A549 (cell line): ENCODE measurements around the gene MSRB3. TPM values are rescaled to one million over a fixed set of nuclear protein-coding genes. Genes with fewer than 3 reads are reported as not detected.

Experiments used
- ATAC-seq, 2 experiments: fragments of 200-7000 bp in 1 of 2; fragments of >200 bp in 1 of 2; cut with Nextera tagmentation in 1 of 2; cut with Tn5 transposase in 1 of 2; 3 replicates each; pipeline versions ENCODE4 v1.8.0 to v1.9.1; 2018 to 2020; ENCODE audit warnings: mild to moderate bottlenecking in 1 of 2, moderate library complexity in 1 of 2
- CTCF ChIA-PET: fragments of 300-600 bp; sonication (Branson Sonifier 250); formaldehyde crosslinking; extraction: SDS; loops from one replicate; lab custom pipeline; 2021; ENCODE audit warnings: antibody characterized with exemption, inconsistent platforms; lab: Yijun Ruan, JAX
- POLR2A ChIA-PET: fragments of 350-600 bp; formaldehyde crosslinking; extraction: SDS; loops from one replicate; lab custom pipeline; 2021; ENCODE audit warnings: antibody characterized with exemption, inconsistent platforms; lab: Yijun Ruan, JAX
- DNase-seq, 2 experiments: peaks; one replicate each; pipeline versions ENCODE4 v3.0.0 to v3.0.0-alpha.2; 2011 to 2016; ENCODE audit warnings: low read depth in 1 of 2, low spot score in 1 of 2
- FAIRE-seq: peaks from 2 replicates; lab custom pipeline; 2011; peaks lifted over from hg19 to GRCh38; lab: Jason Lieb, UNC
- H3K27ac ChIP-seq, 2 experiments: fragments of >200 bp; sonication (Bioruptor Twin); formaldehyde crosslinking; 3 replicates each; pipeline ENCODE4 v1.5.1; 2016 to 2017
- H3K4me1 ChIP-seq: fragments of >200 bp; sonication (Bioruptor Twin); formaldehyde crosslinking; 3 replicates; pipeline ENCODE4 v1.6.1; 2016
- H3K4me2 ChIP-seq: fragments of >200 bp; sonication (Bioruptor Twin); formaldehyde crosslinking; 3 replicates; pipeline ENCODE4 v1.6.1; 2016
- H3K4me3 ChIP-seq: fragments of >200 bp; sonication (Bioruptor Twin); formaldehyde crosslinking; 3 replicates; pipeline ENCODE4 v1.5.1; 2016
- H3K9me3 ChIP-seq: fragments of >200 bp; sonication (Bioruptor Twin); formaldehyde crosslinking; 3 replicates; pipeline ENCODE4 v1.6.1; 2016
- CBX8 ChIP-seq: fragments of 200-600 bp; sonication (generic); IDR thresholded peaks from 2 replicates; pipeline ENCODE4 v1.6.1; 2016
- EHF ChIP-seq: fragments of 250-450 bp; sonication (Bioruptor Pico); IDR thresholded peaks from 2 replicates; pipeline ENCODE4 v1.5.0; 2020; ENCODE audit warnings: mild to moderate bottlenecking
- FOSL2 ChIP-seq, 2 experiments: fragments of 450-650 bp in 1 of 2; fragments of >200 bp in 1 of 2; sonication (Bioruptor Twin) in 1 of 2; formaldehyde crosslinking; IDR thresholded peaks; 2 replicates each; pipeline versions ENCODE4 v1.5.0 to v1.6.1; 2016 to 2020; ENCODE audit warnings: mild to moderate bottlenecking in 1 of 2, moderate library complexity in 1 of 2
- HEYL ChIP-seq: fragments of 250-450 bp; sonication (Bioruptor Pico); IDR thresholded peaks from 2 replicates; pipeline ENCODE4 v1.8.0; 2021; ENCODE audit warnings: mild to moderate bottlenecking, moderate library complexity
- HOXA7 ChIP-seq: fragments of 250-450 bp; sonication (Bioruptor Pico); IDR thresholded peaks from 2 replicates; pipeline ENCODE4 v1.5.0; 2020; ENCODE audit warnings: mild to moderate bottlenecking, moderate library complexity
- JUN ChIP-seq, 2 experiments: fragments of >200 bp; sonication (Bioruptor Twin); formaldehyde crosslinking; IDR thresholded peaks; 2 replicates in 1 of 2; 3 replicates in 1 of 2; pipeline ENCODE4 v1.6.1; 2016 to 2017
- KDM5A ChIP-seq: fragments of 200-600 bp; sonication (generic); IDR thresholded peaks from 2 replicates; pipeline ENCODE4 v1.6.1; 2016; ENCODE audit warnings: antibody characterized with exemption, mild to moderate bottlenecking
- MYC ChIP-seq: IDR thresholded peaks from 2 replicates; pipeline ENCODE4 v1.6.1; 2012; ENCODE audit warnings: mild to moderate bottlenecking, inconsistent platforms, low read length, improper control_type of control experiment, borderline replicate concordance
- NR3C1 ChIP-seq: fragments of >200 bp; sonication (Bioruptor Twin); formaldehyde crosslinking; IDR thresholded peaks from 3 replicates; pipeline ENCODE4 v1.6.1; 2017
- PHF8 ChIP-seq: fragments of 200-600 bp; sonication (generic); IDR thresholded peaks from 2 replicates; pipeline ENCODE4 v1.6.1; 2016; ENCODE audit warnings: low read depth, mild to moderate bottlenecking, antibody characterized with exemption, moderate library complexity, borderline replicate concordance
- RCOR1 ChIP-seq: fragments of 150-350 bp; IDR thresholded peaks from 2 replicates; pipeline ENCODE4 v1.6.1; 2014; ENCODE audit warnings: antibody characterized with exemption, low read length, low read depth
- SMC3 ChIP-seq: fragments of >200 bp; sonication (Bioruptor Twin); formaldehyde crosslinking; IDR thresholded peaks from 3 replicates; pipeline ENCODE4 v1.6.1; 2018; ENCODE audit warnings: inconsistent platforms
- TFCP2L1 ChIP-seq: fragments of 250-450 bp; sonication (Bioruptor Pico); IDR thresholded peaks from 2 replicates; pipeline ENCODE4 v1.5.0; 2021; ENCODE audit warnings: mild to moderate bottlenecking
- ZSCAN20 ChIP-seq: fragments of 250-450 bp; sonication (Bioruptor Pico); IDR thresholded peaks from 2 replicates; pipeline ENCODE4 v1.8.0; 2022; ENCODE audit warnings: mild to moderate bottlenecking, moderate library complexity
- WGBS: methylation state at CpG from one replicate; pipeline ENCODE4 v1.1.6; 2017; ENCODE audit errors: missing lambda C conversion rate; 5-methylcytosine and 5-hydroxymethylcytosine counted together
- polyA plus RNA-seq, 4 experiments: library from polyadenylated mRNA; depleted of rRNA in 3 of 4; stranded (reverse); fragments of >200 nt; fragmentation: RNase III in 1 of 4; extraction: RNeasy Plus Mini Kit Qiagen cat#74134 plus additional on column Dnase treatment in 1 of 4; gene quantifications; 2 replicates in 3 of 4; 3 replicates in 1 of 4; pipeline ENCODE4 v1.2.3, GENCODE V29; 2011 to 2017
- TF ChIP-seq, protein P1 (sequence below): fragments of 200-600 bp; sonication (generic); IDR thresholded peaks from 2 replicates; pipeline ENCODE4 v1.6.1; 2016; ENCODE audit warnings: antibody characterized with exemption, mild to moderate bottlenecking, moderate library complexity
- TF ChIP-seq, protein P2 (sequence below): fragments of >200 bp; sonication (Bioruptor Twin); formaldehyde crosslinking; IDR thresholded peaks from 3 replicates; pipeline ENCODE4 v1.6.1; 2016
- TF ChIP-seq, protein P3 (sequence below): IDR thresholded peaks from 2 replicates; pipeline ENCODE4 v1.6.1; 2012; ENCODE audit warnings: low read depth, borderline replicate concordance
- TF ChIP-seq, protein P4 (sequence below): fragments of 250-450 bp; sonication (Bioruptor Pico); IDR thresholded peaks from 2 replicates; pipeline ENCODE4 v1.5.0; 2021; ENCODE audit warnings: mild to moderate bottlenecking, moderate library complexity, borderline replicate concordance

Gene MSRB3
- polyA plus RNA-seq, 2 of the 4 experiments (the other 2 are of a cell fraction) = 25.2 to 46.1 TPM

DNA sequence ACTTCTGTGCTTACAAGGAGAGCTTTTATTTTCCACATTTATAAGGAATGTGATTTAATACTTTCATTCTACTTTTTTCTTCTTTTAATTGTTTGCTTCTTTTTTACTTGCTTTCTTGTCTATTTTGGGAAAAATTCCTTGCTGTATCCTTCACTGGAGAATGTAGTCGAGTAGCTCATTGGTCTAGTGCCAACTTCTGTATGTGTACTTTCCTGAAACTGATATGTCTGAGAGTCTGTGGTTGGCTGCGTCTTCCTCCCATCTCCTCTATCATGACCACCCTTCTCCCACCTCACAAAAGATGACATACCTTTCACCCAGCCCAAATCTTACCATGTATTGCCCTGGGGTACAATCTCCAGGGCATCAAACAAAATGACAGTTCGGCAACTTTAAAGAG lies 51.8 kb downstream of the MSRB3 start:
- Histone ChIP-seq H3K4me2 (no peak overlapping the region), H3K27ac (no peak overlapping the region), H3K9me3 (no peaks in the 10 kb centered on the region), H3K4me3 (no peak overlapping the region), H3K4me1 (peaks cover 10% of the 10 kb centered on the region; the same call in 2 of the 3 replicates)
- CTCF ChIA-PET = no interaction called here
- POLR2A ChIA-PET = no interaction called here
- WGBS = 71% methylated on average over 3 of the region's 3 CpGs
- TF ChIP-seq CBX8 (no peak), RCOR1 (no peak), PHF8 (no peak), ZSCAN20 (CRISPR knock-in tag) (no peak), FOSL2 (IDR thresholded peaks at IDR 0.05) (no peak), FOSL2 (CRISPR knock-in tag; IDR thresholded peaks at IDR 0.05) (no peak), JUN (IDR thresholded peaks at IDR 0.05) (no peak)
- TF ChIP-seq, protein P1, sequence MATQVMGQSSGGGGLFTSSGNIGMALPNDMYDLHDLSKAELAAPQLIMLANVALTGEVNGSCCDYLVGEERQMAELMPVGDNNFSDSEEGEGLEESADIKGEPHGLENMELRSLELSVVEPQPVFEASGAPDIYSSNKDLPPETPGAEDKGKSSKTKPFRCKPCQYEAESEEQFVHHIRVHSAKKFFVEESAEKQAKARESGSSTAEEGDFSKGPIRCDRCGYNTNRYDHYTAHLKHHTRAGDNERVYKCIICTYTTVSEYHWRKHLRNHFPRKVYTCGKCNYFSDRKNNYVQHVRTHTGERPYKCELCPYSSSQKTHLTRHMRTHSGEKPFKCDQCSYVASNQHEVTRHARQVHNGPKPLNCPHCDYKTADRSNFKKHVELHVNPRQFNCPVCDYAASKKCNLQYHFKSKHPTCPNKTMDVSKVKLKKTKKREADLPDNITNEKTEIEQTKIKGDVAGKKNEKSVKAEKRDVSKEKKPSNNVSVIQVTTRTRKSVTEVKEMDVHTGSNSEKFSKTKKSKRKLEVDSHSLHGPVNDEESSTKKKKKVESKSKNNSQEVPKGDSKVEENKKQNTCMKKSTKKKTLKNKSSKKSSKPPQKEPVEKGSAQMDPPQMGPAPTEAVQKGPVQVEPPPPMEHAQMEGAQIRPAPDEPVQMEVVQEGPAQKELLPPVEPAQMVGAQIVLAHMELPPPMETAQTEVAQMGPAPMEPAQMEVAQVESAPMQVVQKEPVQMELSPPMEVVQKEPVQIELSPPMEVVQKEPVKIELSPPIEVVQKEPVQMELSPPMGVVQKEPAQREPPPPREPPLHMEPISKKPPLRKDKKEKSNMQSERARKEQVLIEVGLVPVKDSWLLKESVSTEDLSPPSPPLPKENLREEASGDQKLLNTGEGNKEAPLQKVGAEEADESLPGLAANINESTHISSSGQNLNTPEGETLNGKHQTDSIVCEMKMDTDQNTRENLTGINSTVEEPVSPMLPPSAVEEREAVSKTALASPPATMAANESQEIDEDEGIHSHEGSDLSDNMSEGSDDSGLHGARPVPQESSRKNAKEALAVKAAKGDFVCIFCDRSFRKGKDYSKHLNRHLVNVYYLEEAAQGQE = no peak
- TF ChIP-seq, protein P2, sequence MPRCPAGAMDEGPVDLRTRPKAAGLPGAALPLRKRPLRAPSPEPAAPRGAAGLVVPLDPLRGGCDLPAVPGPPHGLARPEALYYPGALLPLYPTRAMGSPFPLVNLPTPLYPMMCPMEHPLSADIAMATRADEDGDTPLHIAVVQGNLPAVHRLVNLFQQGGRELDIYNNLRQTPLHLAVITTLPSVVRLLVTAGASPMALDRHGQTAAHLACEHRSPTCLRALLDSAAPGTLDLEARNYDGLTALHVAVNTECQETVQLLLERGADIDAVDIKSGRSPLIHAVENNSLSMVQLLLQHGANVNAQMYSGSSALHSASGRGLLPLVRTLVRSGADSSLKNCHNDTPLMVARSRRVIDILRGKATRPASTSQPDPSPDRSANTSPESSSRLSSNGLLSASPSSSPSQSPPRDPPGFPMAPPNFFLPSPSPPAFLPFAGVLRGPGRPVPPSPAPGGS = no peak
- FAIRE-seq (no peak), DNase-seq (no peak), ATAC-seq (no peak)

DNA sequence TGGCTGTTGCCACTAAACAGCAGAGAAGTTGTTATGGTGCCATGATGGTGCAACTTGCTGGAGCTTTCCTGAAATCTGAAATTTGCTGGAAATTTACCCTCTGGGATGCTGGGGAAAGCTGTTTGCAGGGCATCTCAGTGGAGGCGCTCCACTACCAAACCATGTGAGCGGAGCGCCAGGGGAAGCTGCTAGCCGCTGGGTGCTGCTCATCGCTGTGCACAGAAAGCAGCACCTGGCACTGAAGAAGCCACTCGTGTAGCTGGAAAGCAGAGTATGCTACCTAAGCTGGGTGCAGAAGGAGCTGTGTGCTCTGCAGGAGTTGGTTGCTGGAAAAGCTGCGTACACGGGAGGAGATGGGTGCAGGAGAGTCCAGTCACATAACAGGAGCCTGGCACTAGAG lies 53.0 kb downstream of the MSRB3 start:
- no peak overlapping the region for H3K4me3 ChIP-seq
- no peak overlapping the region for H3K4me2 ChIP-seq
- WGBS = 90% methylated on average over 8 of the region's 8 CpGs
- CTCF ChIA-PET = no interaction called here
- TF ChIP-seq HOXA7 (no peak), MYC (no peak), NR3C1 (no peak), SMC3 (no peak), EHF (CRISPR knock-in tag) (no peak), HEYL (CRISPR knock-in tag) (no peak), TFCP2L1 (CRISPR knock-in tag) (no peak), KDM5A (no peak)
- TF ChIP-seq, protein P2 = no peak
- TF ChIP-seq, protein P3, sequence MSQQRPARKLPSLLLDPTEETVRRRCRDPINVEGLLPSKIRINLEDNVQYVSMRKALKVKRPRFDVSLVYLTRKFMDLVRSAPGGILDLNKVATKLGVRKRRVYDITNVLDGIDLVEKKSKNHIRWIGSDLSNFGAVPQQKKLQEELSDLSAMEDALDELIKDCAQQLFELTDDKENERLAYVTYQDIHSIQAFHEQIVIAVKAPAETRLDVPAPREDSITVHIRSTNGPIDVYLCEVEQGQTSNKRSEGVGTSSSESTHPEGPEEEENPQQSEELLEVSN = no peak
- TF ChIP-seq, protein P4, sequence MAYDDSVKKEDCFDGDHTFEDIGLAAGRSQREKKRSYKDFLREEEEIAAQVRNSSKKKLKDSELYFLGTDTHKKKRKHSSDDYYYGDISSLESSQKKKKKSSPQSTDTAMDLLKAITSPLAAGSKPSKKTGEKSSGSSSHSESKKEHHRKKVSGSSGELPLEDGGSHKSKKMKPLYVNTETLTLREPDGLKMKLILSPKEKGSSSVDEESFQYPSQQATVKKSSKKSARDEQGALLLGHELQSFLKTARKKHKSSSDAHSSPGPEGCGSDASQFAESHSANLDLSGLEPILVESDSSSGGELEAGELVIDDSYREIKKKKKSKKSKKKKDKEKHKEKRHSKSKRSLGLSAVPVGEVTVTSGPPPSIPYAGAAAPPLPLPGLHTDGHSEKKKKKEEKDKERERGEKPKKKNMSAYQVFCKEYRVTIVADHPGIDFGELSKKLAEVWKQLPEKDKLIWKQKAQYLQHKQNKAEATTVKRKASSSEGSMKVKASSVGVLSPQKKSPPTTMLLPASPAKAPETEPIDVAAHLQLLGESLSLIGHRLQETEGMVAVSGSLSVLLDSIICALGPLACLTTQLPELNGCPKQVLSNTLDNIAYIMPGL = no peak
- POLR2A ChIA-PET = no interaction called here
- no peak for ATAC-seq
- H3K27ac ChIP-seq = no peak overlapping the region
- FAIRE-seq = no peak
- peaks cover 17% of the 10 kb centered on the region; the same call in 2 of the 3 replicates for H3K4me1 ChIP-seq
- no peak for DNase-seq
- H3K9me3 ChIP-seq = no peaks in the 10 kb centered on the region
